ENCODE data around the gene ABCF3.

GRCh38 chr3:184193991-184194539, 8.1 kb downstream of the ABCF3 start:
- TF ChIP-seq CTCF (IDR thresholded peaks at IDR 0.05) (no peak), EP300 (IDR thresholded peaks at IDR 0.05) (no peak)
